Smooth muscle cell (in vitro differentiated cells): ENCODE data around the gene ARMC12. TPM values are rescaled to one million over a fixed set of nuclear protein-coding genes. Genes with fewer than 3 reads are reported as not detected.

Source experiments
- DNase-seq: peaks from one replicate; lab custom pipeline; 2025; ENCODE audit not compliant: unreplicated experiment; lab: John Stamatoyannopoulos, UW
- H2AFZ ChIP-seq: fragments of 200-600 bp; sonication (generic); 2 replicates; pipeline ENCODE4 v1.6.0; 2016; ENCODE audit warnings: antibody characterized with exemption, low read depth, mild to moderate bottlenecking
- H3F3A ChIP-seq: fragments of 200-600 bp; sonication (generic); 2 replicates; pipeline ENCODE4 v1.6.0; 2017; ENCODE audit warnings: antibody characterized with exemption, low read depth
- H3K27ac ChIP-seq: fragments of 200-600 bp; sonication (generic); 2 replicates; pipeline ENCODE4 v1.5.1; 2016; ENCODE audit warnings: low read depth, mild to moderate bottlenecking
- H3K27me3 ChIP-seq: fragments of 200-600 bp; sonication (generic); 2 replicates; pipeline ENCODE4 v1.6.1; 2016; ENCODE audit warnings: low read depth, mild to moderate bottlenecking
- H3K36me3 ChIP-seq: fragments of 200-600 bp; sonication (generic); 2 replicates; pipeline ENCODE4 v1.5.1; 2016; ENCODE audit warnings: low read depth
- H3K4me1 ChIP-seq: fragments of 200-600 bp; sonication (generic); 2 replicates; pipeline ENCODE4 v1.5.1; 2016; ENCODE audit warnings: low read depth
- H3K4me2 ChIP-seq: fragments of 200-600 bp; sonication (generic); 2 replicates; pipeline ENCODE4 v1.6.0; 2016; ENCODE audit warnings: mild to moderate bottlenecking
- H3K4me3 ChIP-seq: fragments of 200-600 bp; sonication (generic); 2 replicates; pipeline ENCODE4 v1.5.1; 2016; ENCODE audit warnings: mild to moderate bottlenecking
- H3K79me2 ChIP-seq: fragments of 200-600 bp; sonication (generic); 2 replicates; pipeline ENCODE4 v1.6.0; 2016; ENCODE audit warnings: low read depth, mild to moderate bottlenecking
- H3K9ac ChIP-seq: fragments of 200-600 bp; sonication (generic); 2 replicates; pipeline ENCODE4 v1.6.0; 2016; ENCODE audit warnings: low read depth
- H3K9me3 ChIP-seq: fragments of 200-600 bp; sonication (generic); replicated peaks from 2 replicates; pipeline ENCODE4 v1.5.1; 2016; ENCODE audit warnings: low read depth
- H4K20me1 ChIP-seq: fragments of 200-600 bp; sonication (generic); 2 replicates; pipeline ENCODE4 v1.6.0; 2016; ENCODE audit warnings: low read depth
- WGBS: methylation state at CpG from one replicate; pipeline ENCODE4 v1.1.7; 2016; ENCODE audit warnings: low lambda C conversion rate; 5-methylcytosine and 5-hydroxymethylcytosine counted together
- polyA plus RNA-seq: library from polyadenylated mRNA; unstranded; fragments of >200 nt; fragmentation: Nextera tagmentation; extraction: Ambion mirVana; gene quantifications from 2 replicates; pipeline ENCODE4 v1.2.1, GENCODE V29; 2016
- total RNA-seq: library from RNA; depleted of rRNA; stranded (reverse); fragments of >200 nt; gene quantifications from 2 replicates; pipeline ENCODE4 v1.2.3, GENCODE V29; 2014
- TF ChIP-seq, protein P1 (sequence below): fragments of 200-600 bp; sonication (generic); IDR thresholded peaks from 2 replicates; pipeline ENCODE4 v1.5.1; 2017; ENCODE audit warnings: borderline replicate concordance, mild to moderate bottlenecking, antibody characterized with exemption; ENCODE audit not compliant: insufficient read depth, poor library complexity, severe bottlenecking

ARMC12 gene
- total and polyA plus RNA-seq, 2 experiments from 2014 or later = 3.5 TPM; not detected in 1

DNA sequence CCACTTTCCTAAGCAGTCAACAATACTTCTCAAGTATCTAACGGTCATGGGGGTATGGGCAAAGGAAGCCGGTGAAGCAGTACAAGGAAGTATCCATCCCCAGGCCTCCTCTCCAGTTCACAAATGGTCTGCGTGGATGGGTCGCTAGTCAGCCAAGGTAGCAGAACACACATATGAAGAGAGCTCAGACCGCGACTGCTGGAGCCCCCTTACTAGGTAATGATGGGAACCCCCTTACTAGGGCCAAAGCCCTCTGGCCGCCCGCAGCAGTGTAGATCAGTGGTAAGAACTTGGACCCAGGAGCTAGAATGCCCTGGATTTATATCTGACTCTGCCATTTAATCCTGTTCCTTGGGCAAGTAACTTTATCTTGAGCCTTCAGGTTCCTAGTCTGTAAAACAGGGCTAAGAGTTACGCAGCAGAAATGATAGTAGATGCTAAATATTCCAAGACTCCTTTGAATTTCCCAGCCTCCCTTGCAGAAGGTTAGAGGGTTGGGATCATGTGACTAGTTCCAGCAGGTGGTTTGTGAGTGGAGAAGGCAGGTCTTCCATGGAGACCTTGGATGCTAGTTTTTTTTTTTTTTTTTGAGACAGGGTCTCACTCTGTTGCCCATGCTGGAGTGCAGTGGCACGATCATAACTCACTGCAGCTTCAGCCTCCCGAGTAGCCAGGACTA lies 37.4 kb downstream of the ARMC12 start:
- no peaks in the 10 kb centered on the region for H3K9me3 ChIP-seq

DNA sequence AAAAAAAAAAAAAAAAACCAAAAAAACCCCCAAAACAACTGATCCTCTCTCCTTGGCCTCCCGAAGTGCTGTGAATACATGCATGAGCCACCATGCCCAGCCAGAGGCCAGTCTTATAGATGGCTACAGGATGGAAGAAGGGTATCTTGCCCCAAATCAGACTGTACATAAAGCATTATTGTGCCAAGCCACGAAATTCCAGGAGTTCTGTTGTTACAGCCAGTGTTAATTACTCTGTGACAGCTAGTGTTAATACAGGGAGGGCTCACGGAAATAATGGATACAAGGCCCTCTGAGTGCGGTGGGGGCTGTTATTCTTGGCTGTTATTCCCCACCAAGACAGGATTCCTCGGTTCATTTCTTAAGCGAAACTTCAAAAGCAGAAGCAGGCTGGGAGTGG lies 38.2 kb downstream of the ARMC12 start:
- peaks cover 3% of the 10 kb centered on the region for H3K4me1 ChIP-seq
- TF ChIP-seq, protein P1, sequence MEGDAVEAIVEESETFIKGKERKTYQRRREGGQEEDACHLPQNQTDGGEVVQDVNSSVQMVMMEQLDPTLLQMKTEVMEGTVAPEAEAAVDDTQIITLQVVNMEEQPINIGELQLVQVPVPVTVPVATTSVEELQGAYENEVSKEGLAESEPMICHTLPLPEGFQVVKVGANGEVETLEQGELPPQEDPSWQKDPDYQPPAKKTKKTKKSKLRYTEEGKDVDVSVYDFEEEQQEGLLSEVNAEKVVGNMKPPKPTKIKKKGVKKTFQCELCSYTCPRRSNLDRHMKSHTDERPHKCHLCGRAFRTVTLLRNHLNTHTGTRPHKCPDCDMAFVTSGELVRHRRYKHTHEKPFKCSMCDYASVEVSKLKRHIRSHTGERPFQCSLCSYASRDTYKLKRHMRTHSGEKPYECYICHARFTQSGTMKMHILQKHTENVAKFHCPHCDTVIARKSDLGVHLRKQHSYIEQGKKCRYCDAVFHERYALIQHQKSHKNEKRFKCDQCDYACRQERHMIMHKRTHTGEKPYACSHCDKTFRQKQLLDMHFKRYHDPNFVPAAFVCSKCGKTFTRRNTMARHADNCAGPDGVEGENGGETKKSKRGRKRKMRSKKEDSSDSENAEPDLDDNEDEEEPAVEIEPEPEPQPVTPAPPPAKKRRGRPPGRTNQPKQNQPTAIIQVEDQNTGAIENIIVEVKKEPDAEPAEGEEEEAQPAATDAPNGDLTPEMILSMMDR = no peak
- no peak for DNase-seq
- no peak overlapping the region for H3K9ac ChIP-seq
- no peaks in the 10 kb centered on the region for H4K20me1 ChIP-seq
- H3K4me2 ChIP-seq = no peak overlapping the region
- no peak overlapping the region for H3K27ac ChIP-seq
- no peak overlapping the region for H2AFZ ChIP-seq
- WGBS = 86% methylated on average over 6 of the region's 6 CpGs
- no peaks in the 10 kb centered on the region for H3K9me3 ChIP-seq
- H3K4me3 ChIP-seq = no peak overlapping the region
- H3K27me3 ChIP-seq = no peaks in the 10 kb centered on the region
- H3K79me2 ChIP-seq = no peaks in the 10 kb centered on the region
- no peaks in the 10 kb centered on the region for H3K36me3 ChIP-seq
- no peaks in the 10 kb centered on the region for H3F3A ChIP-seq

More for the DNA sequence above, 37.4 kb downstream of the ARMC12 start:
- Histone ChIP-seq H2AFZ (no peak overlapping the region), H3K36me3 (no peaks in the 10 kb centered on the region), H3K27ac (no peak overlapping the region), H4K20me1 (no peaks in the 10 kb centered on the region), H3K4me2 (no peak overlapping the region), H3K27me3 (peaks cover 1% of the 10 kb centered on the region), H3K9ac (no peak overlapping the region), H3K4me1 (peaks cover 3% of the 10 kb centered on the region), H3F3A (no peaks in the 10 kb centered on the region), H3K79me2 (no peaks in the 10 kb centered on the region), H3K4me3 (no peak overlapping the region)
- DNase-seq = no peak
- TF ChIP-seq, protein P1 = no peak
- 94% methylated on average over 11 of the region's 11 CpGs for WGBS

DNA sequence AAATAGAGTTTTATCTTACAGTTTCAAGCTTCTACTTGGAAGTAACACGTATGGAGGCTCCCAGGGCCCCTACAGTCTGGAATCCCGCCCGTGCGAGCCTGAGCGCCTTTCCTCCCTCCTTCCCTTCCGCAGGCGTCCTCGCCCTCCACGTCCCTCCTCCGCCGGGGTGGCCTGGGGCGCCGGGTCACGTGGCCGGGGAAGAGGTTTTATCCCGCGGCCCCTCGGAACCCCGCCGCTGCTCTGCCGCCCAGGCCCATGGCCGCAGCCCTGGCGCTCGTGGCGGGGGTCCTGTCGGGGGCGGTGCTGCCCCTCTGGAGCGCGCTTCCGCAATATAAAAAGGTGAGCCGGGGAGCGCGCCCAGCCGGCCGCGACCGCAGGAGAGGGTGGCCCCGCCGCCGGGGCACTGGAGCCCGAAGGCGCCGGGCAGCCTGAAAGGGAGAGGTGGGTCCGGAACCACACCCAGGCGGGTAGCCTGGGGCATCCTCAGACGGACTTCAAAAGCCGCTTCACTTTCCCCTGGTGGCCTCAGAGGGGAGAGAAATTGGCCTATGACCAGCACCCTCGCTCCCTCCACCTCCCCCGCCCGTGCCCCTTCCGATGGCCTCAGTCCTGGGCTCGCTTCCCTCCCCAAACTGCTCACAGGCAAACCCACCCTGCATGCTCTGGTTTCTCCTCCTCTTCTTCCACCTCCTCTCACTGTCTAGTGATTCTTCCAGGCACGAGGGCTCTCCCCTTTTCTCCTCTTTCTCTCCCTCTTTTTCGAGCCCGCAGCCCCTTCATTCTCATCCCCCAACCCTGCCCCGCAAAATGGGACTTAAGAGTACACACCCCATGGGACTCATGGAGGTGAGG lies 39.8 kb downstream of the ARMC12 start, which contains the start of gene CLPSL2:
Gene CLPSL2, plus strand, starts transcription at position 235 of the 852 bp plus-strand sequence. Its CDS starts 21 bp downstream, at position 256.
- H2AFZ ChIP-seq = peak within 1 kb of the TSS; percentile 95
- no peaks in the 10 kb centered on the region for H3K36me3 ChIP-seq
- no peaks in the 10 kb centered on the region for H3F3A ChIP-seq
- no peak within 1 kb of the TSS for H3K9ac ChIP-seq
- H3K79me2 ChIP-seq = no peaks in the 10 kb centered on the region
- H3K27ac ChIP-seq = no peak within 1 kb of the TSS
- TF ChIP-seq, protein P1 = no peak
- no peaks in the 10 kb centered on the region for H3K27me3 ChIP-seq
- no peaks in the 10 kb centered on the region for H3K9me3 ChIP-seq
- peak within 1 kb of the TSS; percentile 98 for H3K4me2 ChIP-seq
- 6% methylated on average over 44 of the region's 56 CpGs for WGBS
- no peaks in the 10 kb centered on the region for H4K20me1 ChIP-seq
- no peak for DNase-seq
- peak within 1 kb of the TSS; percentile 71 for H3K4me3 ChIP-seq
- H3K4me1 ChIP-seq = peaks cover 3% of the 10 kb centered on the region
